ENCODE results near the gene KRTAP4-1.

GRCh38 chr17:41141361-41141760 lies 43.4 kb downstream of the KRTAP4-1 start:
- TF ChIP-seq, protein P1, sequence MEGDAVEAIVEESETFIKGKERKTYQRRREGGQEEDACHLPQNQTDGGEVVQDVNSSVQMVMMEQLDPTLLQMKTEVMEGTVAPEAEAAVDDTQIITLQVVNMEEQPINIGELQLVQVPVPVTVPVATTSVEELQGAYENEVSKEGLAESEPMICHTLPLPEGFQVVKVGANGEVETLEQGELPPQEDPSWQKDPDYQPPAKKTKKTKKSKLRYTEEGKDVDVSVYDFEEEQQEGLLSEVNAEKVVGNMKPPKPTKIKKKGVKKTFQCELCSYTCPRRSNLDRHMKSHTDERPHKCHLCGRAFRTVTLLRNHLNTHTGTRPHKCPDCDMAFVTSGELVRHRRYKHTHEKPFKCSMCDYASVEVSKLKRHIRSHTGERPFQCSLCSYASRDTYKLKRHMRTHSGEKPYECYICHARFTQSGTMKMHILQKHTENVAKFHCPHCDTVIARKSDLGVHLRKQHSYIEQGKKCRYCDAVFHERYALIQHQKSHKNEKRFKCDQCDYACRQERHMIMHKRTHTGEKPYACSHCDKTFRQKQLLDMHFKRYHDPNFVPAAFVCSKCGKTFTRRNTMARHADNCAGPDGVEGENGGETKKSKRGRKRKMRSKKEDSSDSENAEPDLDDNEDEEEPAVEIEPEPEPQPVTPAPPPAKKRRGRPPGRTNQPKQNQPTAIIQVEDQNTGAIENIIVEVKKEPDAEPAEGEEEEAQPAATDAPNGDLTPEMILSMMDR (optimal IDR thresholded peaks at IDR 0.05 in 1 of 3, IDR thresholded peaks at IDR 0.05 in 1 of 3, conservative IDR thresholded peaks at IDR 0.05 in 1 of 3; ENCODE audit: extremely low read depth in 1 of 3, insufficient read depth in 2 of 3, low read length in 3 of 3) = no peak
- no peak for TF ChIP-seq EZH2 (IDR thresholded peaks at IDR 0.05; ENCODE audit: low read length)

Measured in keratinocyte (primary cell).